ENCODE measurements around the gene RRH.
"Not testable (repeated sequence)": the region's sequence is repeated elsewhere in the genome, so short reads cannot be mapped to it uniquely, and the experiment has no call there.

The RRH gene

GRCh38 chr4:109827672-109828071 is at the start of gene RRH:
RRH (plus strand) TSS chr4:109827972; CDS start chr4:109828028, 56 bp downstream.
- no peak for DNase-seq (ENCODE audit: low spot score)

- not testable (repeated sequence) for DNase-seq (ENCODE audit: low spot score)
Observed at GRCh38 chr4:109782092-109782491, 45.7 kb upstream of the RRH start.

- DNase-seq (ENCODE audit: low spot score): no peak
Observed at GRCh38 chr4:109786846-109787245, 40.9 kb upstream of the RRH start.

GRCh38 chr4:109787807-109788206 is 40.0 kb upstream of the RRH start:
- DNase-seq (ENCODE audit: low spot score): no peak

- DNase-seq (ENCODE audit: low spot score): no peak
Observed at GRCh38 chr4:109795059-109795458, 32.7 kb upstream of the RRH start.

- DNase-seq (ENCODE audit: low spot score): no peak
Observed at GRCh38 chr4:109798866-109799265, 28.9 kb upstream of the RRH start.

- no peak for DNase-seq (ENCODE audit: low spot score)
Observed at GRCh38 chr4:109801099-109801789, 26.5 kb upstream of the RRH start.

GRCh38 chr4:109801895-109802319 is 25.9 kb upstream of the RRH start, which contains the start of gene CFI:
CFI (minus strand) TSS chr4:109801999; CDS start chr4:109801971, 28 bp downstream.
- DNase-seq (ENCODE audit: low spot score): no peak

- peak; percentile 28 for DNase-seq (ENCODE audit: low spot score)
Observed at GRCh38 chr4:109803924-109804571, 23.7 kb upstream of the RRH start.

- DNase-seq (ENCODE audit: low spot score): no peak
Observed at GRCh38 chr4:109809655-109810054, 18.1 kb upstream of the RRH start.

GRCh38 chr4:109810552-109811387 is 17.0 kb upstream of the RRH start:
- no peak for DNase-seq (ENCODE audit: low spot score)

- DNase-seq (ENCODE audit: low spot score): no peak
Observed at GRCh38 chr4:109811707-109812106, 16.1 kb upstream of the RRH start.

GRCh38 chr4:109815151-109816081 is 12.4 kb upstream of the RRH start, which contains the start of gene GAR1:
GAR1 (plus strand) TSS chr4:109815762; CDS start chr4:109816165, 403 bp downstream.
- peak; percentile 96 for DNase-seq (ENCODE audit: low spot score)

- DNase-seq (ENCODE audit: low spot score): no peak
Observed at GRCh38 chr4:109816082-109816442, 11.7 kb upstream of the RRH start.

- no peak for DNase-seq (ENCODE audit: low spot score)
Observed at GRCh38 chr4:109816894-109817293, 10.9 kb upstream of the RRH start.

- no peak for DNase-seq (ENCODE audit: low spot score)
Observed at GRCh38 chr4:109818268-109818667, 9.5 kb upstream of the RRH start.

- DNase-seq (ENCODE audit: low spot score): peak; percentile 16
Observed at GRCh38 chr4:109820563-109820962, 7.2 kb upstream of the RRH start.

- no peak for DNase-seq (ENCODE audit: low spot score)
Observed at GRCh38 chr4:109821185-109821584, 6.6 kb upstream of the RRH start.

- DNase-seq (ENCODE audit: low spot score): peak; percentile 24
Observed at GRCh38 chr4:109826719-109827118, 1.1 kb upstream of the RRH start.

GRCh38 chr4:109833756-109834155 is 6.0 kb downstream of the RRH start:
- no peak for DNase-seq (ENCODE audit: low spot score)

GRCh38 chr4:109836985-109837384 is 9.2 kb downstream of the RRH start:
- no peak for DNase-seq (ENCODE audit: low spot score)
